GM21576 (cell line): ENCODE measurements around the gene ATP8A2.
"Not testable (repeated sequence)": the region's sequence is repeated elsewhere in the genome, so short reads cannot be mapped to it uniquely, and the experiment has no call there.

Source experiments
- ATAC-seq: cut with Tn5 transposase; IDR thresholded peaks from one replicate; pipeline ENCODE4 v1.9.1; 2021; ENCODE audit warnings: mild to moderate bottlenecking, moderate library complexity; ENCODE audit not compliant: unreplicated experiment

The ATP8A2 gene

DNA sequence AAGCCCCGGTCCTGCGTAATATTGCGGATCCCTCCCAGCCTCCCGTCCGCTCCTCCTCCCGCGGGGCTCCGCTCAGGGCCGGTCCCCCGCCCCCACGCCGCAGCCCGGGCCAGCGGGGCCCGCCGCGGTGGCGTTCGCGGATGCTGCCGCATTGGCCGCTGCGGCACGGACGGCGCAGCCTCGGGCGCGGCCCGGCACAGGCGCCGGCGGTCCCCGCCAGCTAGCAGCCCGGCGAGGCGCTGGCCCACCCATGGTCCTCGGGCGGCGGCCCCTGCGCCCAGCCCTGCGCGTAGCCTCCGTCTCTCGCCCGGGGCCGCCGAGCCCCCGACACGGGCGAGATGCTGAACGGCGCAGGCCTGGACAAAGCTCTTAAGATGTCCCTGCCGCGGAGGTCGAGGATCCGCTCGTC lies at the start of gene ATP8A2:
Gene ATP8A2, plus strand, starts transcription at position 100 of the 409 bp plus-strand sequence. Its CDS starts 239 bp downstream, at position 339.
- no peak for ATAC-seq

DNA sequence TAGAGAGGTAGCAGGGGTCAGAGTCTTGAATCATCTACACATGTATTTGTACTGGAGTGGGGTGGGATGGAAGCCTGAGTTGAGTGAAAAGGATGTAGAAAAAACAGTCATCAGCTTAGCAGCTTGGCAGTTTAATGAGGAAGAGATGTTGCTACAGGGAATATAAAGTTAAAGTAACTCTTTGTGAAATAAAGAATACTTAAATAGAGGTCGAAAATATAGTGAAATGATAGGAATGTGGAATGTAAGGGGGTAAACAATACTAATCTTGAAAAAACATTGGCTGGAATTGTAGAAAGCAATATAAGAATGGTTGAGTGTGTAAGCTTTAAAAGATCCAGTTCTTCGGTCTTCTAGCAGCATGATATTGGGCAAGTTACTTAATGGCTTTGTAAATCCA lies 47.7 kb upstream of the ATP8A2 start:
- ATAC-seq = no peak

DNA sequence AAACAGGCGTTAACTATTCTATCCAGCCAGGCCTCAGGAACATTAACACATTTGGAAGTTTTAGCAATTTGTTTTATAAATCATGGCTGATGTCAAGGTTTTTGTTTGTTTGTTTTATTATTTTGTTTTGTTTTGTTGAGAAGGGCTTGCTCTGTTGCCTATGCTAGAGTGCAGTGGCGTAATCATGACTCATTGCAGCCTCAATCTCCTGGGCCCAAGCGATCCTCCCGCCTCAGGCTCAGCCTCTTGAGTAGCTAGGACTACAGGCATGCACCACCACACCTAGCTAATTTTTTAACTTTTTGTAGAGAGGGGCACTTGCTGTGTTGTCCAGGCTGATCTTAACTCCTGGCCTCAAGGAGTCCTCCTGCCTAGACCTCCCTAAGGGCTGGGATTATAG lies 42.1 kb upstream of the ATP8A2 start:
- no peak for ATAC-seq

DNA sequence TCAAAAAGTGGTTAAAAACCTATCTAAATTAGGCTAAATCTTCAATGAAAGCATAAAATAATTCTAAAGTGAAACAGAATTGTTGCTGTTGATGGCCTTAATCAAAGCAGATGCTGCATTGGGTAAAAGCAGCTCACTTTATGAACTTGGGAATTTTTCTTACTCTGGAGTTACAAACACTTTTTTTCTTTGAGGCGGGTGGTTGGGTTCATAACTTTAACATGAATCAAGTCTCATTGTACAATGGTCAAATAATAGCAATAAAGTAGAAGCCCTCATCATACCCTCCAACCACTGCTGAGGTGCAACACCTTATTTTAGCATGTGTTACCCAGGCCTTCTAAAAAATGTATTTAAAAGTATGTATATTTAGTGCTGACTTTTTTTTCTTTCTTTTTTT lies 41.2 kb upstream of the ATP8A2 start:
- no peak for ATAC-seq

DNA sequence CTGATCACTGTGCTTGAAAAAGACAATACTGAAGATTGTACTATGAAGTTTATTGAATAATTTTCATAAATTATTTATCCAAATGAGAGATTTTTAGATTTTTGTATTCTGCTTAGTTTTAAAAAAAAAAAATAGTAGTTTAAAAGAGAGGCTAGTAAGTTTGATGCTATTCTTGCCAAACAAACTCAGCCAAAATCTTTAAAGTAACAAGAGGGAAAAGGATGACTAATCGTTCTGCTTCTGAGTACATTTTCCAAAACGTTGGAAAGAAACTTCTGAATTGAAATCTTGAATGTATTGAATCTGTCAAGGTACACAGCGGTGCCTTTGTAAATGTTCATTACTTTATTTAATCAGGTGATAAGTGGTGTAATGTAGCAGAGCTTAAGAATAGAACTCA lies 35.9 kb upstream of the ATP8A2 start:
- no peak for ATAC-seq

DNA sequence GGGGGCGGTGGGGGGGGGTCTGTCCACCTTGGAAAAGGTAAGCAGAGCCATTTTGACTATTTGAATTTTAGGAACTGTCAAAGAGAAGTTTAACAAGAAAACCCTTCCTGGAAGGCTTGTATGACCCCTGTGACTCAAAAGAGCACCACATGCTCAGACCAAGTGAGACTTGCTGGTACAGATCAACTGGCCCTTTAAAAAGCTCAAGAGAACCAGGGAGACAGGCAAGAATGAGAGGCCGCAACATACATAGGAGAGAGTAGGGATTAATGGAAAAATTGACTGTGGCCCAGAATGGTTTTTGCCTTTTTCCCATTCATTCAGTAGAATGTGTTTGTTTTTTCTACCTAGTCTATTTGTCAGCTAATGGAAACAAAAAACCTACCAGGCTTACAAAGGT lies 26.2 kb upstream of the ATP8A2 start:
- no peak for ATAC-seq

DNA sequence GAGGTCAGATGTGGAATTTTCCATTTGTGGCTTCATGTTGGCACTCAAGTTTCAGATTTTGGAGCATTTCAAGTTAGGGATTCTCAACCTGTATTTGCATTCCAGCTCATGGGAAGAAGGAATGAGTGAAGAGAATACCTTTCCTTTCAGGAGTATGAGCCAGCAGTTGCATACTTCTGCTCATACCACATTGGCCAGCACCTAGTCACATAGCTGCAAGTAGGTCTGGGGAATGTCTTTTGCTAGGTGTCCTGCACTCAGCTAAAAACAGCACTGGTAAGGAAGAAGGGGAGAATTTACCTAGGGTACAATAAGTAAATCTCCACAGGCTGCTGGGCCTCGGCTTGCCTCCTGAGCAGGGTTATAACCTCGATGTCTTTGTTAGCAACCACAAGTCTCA lies 24.6 kb upstream of the ATP8A2 start:
- no peak for ATAC-seq

DNA sequence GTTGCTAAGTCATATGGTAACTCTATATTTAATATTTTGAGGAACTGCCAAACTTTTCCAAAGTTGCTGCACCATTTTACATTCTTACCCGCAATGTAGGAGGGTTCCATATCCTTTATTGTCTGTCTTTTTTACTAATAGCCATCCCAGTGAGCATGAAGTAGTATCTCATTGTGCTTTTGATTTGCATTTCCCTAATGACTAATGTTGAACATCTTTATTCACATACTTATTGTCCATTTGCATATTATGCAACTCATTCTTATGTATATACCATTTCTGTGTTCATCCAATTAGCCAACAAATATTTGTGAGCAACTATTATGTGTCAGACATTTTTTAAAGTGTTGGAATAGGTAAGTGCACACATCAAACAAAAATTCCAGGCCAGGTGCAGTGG lies 20.4 kb upstream of the ATP8A2 start:
- ATAC-seq = no peak

DNA sequence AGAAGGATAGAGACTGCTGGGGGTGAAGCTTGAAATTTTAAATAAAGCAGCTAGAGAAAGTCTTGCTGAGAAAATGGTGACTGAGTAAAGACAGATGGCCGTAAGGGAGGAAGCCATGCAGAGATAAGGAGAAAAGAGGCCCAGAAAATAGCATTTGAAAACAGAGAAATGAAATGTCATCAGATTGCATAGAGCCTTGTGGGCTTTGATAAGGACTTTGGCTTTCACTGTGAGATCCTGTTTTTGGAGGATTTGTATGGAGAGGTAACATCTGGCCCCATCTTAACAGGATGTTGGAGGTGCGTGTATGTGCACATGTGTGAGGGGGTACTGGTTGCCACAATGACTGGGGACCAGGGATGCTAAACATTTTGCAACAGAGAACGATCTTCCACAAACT lies 19.5 kb upstream of the ATP8A2 start:
- no peak for ATAC-seq

DNA sequence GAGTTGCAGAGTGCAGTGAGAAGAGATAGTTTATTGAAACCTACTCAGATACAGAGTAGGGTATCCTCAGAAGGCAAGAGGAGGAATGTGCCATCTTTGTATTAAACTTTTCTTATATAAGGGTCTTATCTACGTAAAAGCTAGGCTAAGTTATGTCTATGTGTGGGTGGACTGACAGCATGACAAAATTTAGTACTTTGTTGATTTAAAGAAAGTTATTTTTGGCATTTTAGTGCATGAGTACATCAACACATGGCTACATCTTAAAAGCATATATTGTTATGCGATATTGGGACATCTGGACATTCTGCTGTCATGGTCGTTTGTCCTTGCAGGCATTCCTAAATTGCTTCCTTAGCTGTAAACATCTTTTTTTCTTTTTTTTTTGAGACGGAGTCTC lies 19.0 kb upstream of the ATP8A2 start:
- no peak for ATAC-seq

DNA sequence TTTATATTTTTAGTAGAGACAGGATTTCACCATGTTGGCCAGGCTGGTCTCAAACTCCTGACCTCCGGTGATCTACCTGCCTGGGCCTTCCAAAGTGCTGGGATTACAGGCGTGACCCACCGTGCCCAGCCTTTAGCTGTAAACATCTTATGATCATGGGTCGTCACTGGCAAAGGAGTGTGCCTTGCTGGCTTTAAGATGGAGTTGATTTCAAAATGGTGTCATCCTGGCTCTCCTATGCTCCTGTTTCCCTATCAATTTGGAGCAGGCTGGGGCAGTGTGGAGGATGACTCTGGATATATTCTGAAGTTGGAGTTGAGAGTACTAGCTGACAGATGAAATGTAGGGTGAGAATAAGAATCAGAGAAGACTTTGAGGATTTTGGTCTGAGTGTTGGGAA lies 18.4 kb upstream of the ATP8A2 start:
- no peak for ATAC-seq

DNA sequence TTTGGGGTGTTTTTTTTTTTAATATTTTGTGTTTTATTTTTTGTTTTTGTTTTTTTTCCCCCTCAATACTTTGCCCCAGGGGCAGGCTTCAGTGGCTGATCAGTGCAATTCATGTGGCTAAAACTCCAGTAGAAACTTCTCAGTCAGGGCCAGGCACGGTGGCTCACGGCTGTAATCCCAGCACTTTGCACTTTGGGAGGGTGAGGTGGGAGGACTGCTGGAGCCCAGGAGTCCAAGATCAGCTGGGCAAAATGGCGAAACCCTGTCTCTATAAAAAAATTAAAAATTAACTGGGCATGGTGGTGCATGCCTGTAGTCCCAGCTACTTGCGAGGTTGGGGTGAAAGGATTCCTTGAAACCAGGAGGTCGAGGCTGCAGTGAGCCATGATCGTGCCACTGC lies 17.4 kb upstream of the ATP8A2 start:
- no peak for ATAC-seq

DNA sequence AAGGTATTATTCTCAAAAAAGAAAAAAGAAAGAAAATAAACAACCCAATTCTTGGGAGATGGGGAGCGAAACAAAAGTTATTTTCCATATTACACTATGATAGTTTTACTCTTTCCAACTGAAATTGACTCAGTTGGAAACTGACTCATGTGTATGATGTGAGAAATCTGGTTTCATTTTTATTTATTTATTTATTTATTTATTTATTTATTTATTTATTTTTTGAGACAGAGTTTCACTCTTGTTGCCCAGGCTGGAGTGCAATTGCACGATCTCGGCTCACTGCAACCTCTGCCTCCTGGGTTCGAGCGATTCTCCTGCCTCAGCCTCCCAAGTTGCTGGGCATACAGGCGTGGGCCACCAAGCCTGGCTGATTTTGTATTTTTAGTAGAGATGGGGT lies 11.3 kb upstream of the ATP8A2 start:
- not testable (repeated sequence) for ATAC-seq

DNA sequence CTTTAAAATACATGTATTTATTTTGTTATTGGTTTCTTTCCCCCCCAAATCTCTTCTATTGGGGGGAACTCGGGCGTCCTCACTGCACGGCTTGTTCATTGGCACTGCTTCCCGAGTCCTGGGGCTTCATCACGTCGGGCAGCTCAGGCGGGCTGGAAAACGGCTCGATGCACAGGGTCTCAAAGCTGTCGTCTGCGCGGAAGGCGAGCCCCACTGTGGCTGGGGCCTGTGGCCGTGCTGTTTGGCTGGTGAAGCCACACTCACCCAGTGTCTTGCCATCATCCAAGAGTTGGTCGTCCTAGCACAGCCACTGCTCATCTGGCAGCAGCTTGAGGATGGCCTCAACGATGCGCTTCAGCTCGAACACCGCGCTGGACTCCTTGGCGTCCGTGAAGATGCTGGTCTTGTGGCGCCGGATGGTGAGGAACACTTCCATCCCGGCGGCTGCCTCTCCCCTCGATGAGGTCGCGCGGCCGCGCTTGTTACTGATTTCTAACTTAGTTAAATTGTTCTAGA lies 6.0 kb upstream of the ATP8A2 start:
- no peak for ATAC-seq

DNA sequence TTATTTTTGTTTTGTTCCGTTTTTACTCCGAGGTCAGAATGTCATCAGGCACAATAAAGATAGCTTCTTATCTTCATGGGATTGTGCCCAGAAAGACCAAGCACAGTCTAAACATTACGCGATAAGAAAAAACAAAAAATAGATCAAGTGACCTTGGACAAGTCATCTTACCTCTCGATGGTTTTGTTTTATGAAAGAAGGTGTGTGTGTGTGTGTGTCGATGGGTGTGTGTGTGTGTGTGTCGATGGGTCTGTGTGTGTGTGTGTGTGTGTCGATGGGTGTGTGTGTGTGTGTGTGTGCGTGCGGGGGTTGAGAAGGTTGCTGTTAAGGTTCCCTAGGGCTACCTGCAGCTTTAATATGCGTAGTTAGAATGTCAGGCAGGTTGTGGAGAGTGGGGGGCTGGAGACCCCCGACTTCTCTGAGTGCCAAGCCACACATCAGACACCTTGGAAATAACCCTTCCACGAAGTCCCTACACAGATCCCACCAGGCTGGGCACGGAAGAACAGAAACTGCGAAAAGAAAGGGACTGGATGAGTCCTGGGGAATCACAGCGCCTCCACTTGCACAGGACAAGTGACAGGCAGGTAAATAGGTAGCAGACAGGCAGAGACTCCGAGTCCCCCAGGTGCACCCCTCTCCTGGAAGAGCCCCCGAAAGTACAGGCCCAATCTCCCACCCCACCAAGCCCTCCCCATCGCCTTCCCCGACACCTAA lies 458 bp upstream of the ATP8A2 start:
- ATAC-seq = no peak

DNA sequence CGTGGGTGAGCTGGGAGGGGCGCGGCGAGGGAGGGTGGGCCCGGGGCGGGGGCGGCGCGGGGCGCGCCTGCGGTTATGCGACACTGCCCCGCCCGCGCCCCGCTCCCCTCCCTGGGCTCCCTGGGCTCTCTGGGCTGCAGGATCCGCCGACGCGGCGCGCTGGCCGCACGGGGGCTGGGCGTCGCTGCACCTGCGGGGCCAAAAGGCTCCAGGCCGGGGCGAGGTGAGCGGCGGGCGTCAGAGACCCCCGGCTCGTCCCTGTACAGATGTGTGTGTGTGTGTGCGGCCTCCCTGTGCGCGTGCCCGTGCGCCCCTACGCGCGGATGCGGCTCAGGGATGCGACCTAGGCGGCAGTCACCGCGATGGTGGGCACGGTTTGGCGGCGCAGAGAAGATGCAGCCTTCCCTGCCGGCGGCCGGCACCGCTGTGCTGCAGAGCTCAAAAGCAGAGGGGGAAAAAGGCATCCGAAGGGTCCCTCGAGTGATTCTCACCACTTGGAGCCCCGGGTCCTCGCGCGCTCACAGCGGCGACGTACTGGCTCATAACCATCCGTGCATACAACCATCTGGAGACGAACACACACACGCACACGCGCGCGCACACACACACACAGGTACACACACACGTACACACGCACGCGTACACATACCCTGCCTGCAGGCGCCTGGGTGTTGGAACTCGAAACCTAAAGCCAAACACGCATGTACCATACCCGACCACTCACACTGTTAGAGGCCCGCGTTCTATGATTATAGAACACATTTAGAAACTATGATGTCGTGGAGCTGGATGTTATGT lies 709 bp downstream of the ATP8A2 start:
- ATAC-seq = no peak

DNA sequence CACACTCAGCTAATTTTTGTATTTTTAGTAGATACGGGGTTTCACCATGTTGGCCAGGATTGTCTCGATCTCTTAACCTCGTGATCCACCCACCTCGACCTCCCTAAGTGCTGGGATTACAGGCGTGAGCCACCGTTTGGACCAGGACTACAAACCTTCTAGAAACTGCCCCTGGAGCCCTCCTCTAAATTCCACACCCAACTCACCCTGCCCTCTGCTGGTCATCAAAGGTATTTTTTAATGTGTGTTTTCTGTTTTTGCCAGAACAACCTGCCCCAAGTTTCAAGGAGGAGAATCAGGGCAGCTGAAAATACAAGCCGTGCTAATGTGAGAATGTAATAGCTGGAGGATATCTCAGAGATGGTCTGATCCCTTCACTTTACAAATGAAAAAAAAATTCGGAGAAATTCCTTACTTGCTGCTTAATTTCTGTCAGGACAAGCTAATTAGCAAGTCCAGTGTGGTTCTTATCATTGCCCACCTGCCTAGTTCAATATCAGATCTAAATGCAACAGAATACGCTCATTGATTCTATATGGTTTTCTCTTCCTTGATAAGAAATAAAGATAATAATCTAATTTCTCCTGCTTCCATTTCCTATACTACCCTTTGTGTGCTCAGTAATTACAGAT lies 4.1 kb downstream of the ATP8A2 start:
- no peak for ATAC-seq

DNA sequence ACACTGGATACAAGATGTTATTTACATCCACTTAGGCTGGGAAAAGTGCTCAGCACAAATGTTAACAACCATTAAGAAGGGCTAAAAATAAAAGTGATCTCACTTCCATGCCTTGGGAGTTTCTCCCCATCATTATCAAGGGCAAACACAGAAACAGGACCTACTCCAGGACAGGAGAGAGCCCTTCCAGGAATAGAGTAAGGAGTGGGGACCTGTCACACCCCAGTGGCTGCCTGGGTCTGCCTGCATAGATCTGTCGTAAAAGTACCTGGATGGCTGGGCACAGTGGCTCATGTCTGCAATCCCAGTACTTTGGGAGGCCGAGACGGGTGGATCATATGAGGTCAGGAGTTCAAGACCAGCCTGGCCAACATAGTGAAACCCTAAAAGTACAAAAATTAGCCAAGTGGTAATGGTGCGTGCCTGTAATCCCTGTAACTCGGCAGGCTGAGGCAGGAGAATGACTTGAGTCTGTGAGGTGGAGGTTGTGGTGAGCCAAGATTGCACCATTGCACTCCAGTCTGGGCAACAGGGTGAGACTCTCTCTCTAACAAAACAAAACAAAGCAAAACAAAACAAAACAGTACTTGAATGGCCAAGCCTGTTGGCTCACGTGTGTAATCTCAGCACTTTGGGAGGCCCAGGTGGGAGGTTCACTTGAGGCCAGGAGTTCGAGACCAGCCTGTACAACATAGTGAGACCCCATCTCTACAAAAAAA lies 5.6 kb downstream of the ATP8A2 start:
- no peak for ATAC-seq

DNA sequence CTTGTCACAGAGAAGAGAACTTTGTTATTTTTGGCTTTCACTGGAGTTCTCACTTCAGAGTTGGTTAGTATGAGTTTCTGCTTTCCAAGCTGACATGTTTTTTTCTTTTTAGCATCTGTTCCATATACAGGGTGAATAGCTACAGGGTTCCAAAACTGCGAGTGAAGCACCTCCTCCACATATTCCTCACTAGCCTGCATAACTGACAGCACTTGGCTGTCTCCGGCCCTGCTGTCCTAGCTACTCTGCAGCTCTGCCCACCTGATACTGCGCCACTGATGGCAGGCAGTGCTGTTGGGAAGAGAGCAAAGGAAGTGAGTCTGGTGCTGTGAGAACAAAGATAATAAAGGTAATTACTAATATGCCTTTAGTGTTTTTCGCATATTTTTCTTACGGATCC lies 6.8 kb downstream of the ATP8A2 start:
- no peak for ATAC-seq

DNA sequence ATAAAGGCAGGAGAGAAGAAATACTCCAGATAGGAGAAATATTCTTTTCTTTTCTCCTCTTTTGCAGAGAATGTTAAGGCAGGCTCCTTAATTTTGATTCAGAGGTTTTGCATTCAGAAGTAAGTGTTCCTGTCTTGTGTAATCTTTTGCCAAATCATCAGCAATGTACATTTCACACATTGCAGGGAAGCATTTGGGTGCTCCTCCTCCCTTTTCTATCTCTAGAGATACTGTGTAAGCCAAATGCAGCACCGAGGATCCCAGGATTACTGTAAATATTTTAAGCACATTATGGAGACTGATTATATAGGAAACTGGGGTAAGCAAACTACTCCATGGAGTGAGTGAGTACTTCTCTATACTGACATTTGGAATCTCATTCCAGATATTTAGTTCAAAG lies 7.2 kb downstream of the ATP8A2 start:
- no peak for ATAC-seq

DNA sequence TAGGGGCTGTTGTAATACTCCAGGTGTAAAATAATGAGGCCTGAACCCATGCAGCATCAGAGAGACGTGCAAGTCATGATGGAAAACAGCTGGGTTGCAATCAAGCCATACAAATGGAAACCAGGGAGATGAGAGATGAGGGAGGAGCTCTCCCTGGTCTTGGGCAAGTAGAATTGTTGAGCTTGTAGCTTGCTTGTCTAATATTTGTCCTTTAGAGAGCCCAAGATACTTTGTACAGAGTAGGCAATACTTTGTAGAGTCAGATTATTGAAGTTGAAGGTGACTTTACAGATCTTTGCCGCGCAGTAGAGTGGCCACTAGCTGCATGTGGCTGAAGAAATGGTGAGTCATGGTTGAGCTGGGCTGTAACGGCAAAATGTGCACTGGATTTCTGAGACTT lies 8.3 kb downstream of the ATP8A2 start:
- ATAC-seq = no peak
